IMR-90 (cell line): ENCODE data around the gene OSM. TPM values are rescaled to one million over a fixed set of nuclear protein-coding genes. Genes with fewer than 3 reads are reported as not detected.

ENCODE experiments used
- ATAC-seq: fragments of 200-7000 bp; cut with Tn5 transposase; 2 replicates; pipeline ENCODE4 v1.9.1; 2020; ENCODE audit warnings: low read depth, mild to moderate bottlenecking, moderate library complexity
- BruUV-seq: library from RNA; stranded (reverse); fragments of 400-500 nt; replicated peaks from 2 replicates; lab custom pipeline; 2021; lab: Mats Ljungman, UMichigan
- CTCF ChIA-PET: fragments of 300-600 bp; formaldehyde crosslinking; extraction: SDS; loops from one replicate; lab custom pipeline; 2021; ENCODE audit warnings: antibody characterized with exemption; lab: Yijun Ruan, JAX
- POLR2A ChIA-PET: fragments of 300-600 bp; sonication (Branson Sonifier 250); formaldehyde crosslinking; loops from one replicate; lab custom pipeline; 2022; ENCODE audit warnings: antibody characterized with exemption; ENCODE audit not compliant: unreplicated experiment; lab: Charles Lee
- DNase-seq: peaks from one replicate; pipeline ENCODE4 v3.0.0; 2013
- H2AFZ ChIP-seq: replicated peaks from 2 replicates; pipeline ENCODE3; 2013; ENCODE audit warnings: low read length, mild to moderate bottlenecking; ENCODE audit not compliant: poor library complexity
- H2AK5ac ChIP-seq: 2 replicates; pipeline ENCODE4 v1.6.1; 2013; ENCODE audit warnings: low read depth, low read length, inconsistent platforms
- H2AK9ac ChIP-seq: replicated peaks from 2 replicates; pipeline ENCODE3; 2013; ENCODE audit warnings: mild to moderate bottlenecking, low read depth, low read length, moderate library complexity; ENCODE audit not compliant: poor library complexity
- H2BK120ac ChIP-seq: 2 replicates; pipeline ENCODE4 v1.6.1; 2013; ENCODE audit warnings: low read depth, low read length, inconsistent platforms
- H2BK15ac ChIP-seq: 3 replicates; pipeline ENCODE4 v1.6.1; 2013; ENCODE audit warnings: low read depth, low read length, inconsistent platforms
- H2BK20ac ChIP-seq: 2 replicates; pipeline ENCODE4 v1.6.1; 2013; ENCODE audit warnings: low read depth, mild to moderate bottlenecking, inconsistent platforms, low read length, moderate library complexity
- H2BK5ac ChIP-seq: 2 replicates; pipeline ENCODE4 v1.6.1; 2013; ENCODE audit warnings: mild to moderate bottlenecking, low read depth, low read length, inconsistent platforms; ENCODE audit not compliant: poor library complexity, severe bottlenecking
- H3K14ac ChIP-seq: replicated peaks from 2 replicates; pipeline ENCODE4 v1.6.1; 2013; ENCODE audit warnings: low read depth, low read length, inconsistent platforms
- H3K18ac ChIP-seq: 2 replicates; pipeline ENCODE4 v1.6.1; 2013; ENCODE audit warnings: low read depth, low read length, control low read depth
- H3K23ac ChIP-seq: 2 replicates; pipeline ENCODE4 v1.6.1; 2013; ENCODE audit warnings: low read depth, low read length, inconsistent platforms
- H3K27ac ChIP-seq: 2 replicates; pipeline ENCODE4 v1.5.1; 2013; ENCODE audit warnings: mild to moderate bottlenecking, control low read depth, low read length; ENCODE audit not compliant: insufficient read depth
- H3K27me3 ChIP-seq: 2 replicates; pipeline ENCODE4 v1.6.1; 2013; ENCODE audit warnings: low read length; ENCODE audit not compliant: control insufficient read depth, insufficient read depth
- H3K36me3 ChIP-seq: 2 replicates; pipeline ENCODE4 v1.6.1; 2013; ENCODE audit warnings: low read length, mixed read lengths; ENCODE audit not compliant: control insufficient read depth, insufficient read depth
- H3K4ac ChIP-seq: 2 replicates; pipeline ENCODE4 v1.6.1; 2013; ENCODE audit warnings: low read depth, low read length, inconsistent platforms
- H3K4me1 ChIP-seq: 2 replicates; pipeline ENCODE4 v1.6.1; 2013; ENCODE audit warnings: low read length, mixed read lengths; ENCODE audit not compliant: control insufficient read depth, insufficient read depth
- H3K4me2 ChIP-seq: 2 replicates; pipeline ENCODE4 v1.6.1; 2013; ENCODE audit warnings: low read depth, mild to moderate bottlenecking, control low read depth, low read length, moderate library complexity
- H3K4me3 ChIP-seq: 2 replicates; pipeline ENCODE4 v1.5.1; 2013; ENCODE audit warnings: low read depth, mild to moderate bottlenecking, control low read depth, low read length, moderate library complexity; ENCODE audit not compliant: insufficient read depth
- H3K56ac ChIP-seq: 2 replicates; pipeline ENCODE4 v1.6.1; 2013; ENCODE audit warnings: low read length, inconsistent platforms; ENCODE audit not compliant: insufficient read depth; ENCODE audit errors: extremely low read depth
- H3K79me1 ChIP-seq, 2 experiments: 2 replicates each; pipeline ENCODE4 v1.6.1; 2013; ENCODE audit warnings: low read length in 2 of 2, inconsistent platforms in 1 of 2, low read depth in 1 of 2
- H3K9ac ChIP-seq: 2 replicates; pipeline ENCODE4 v1.6.1; 2013; ENCODE audit warnings: low read depth, low read length, control low read depth
- H3K9me1 ChIP-seq: 2 replicates; pipeline ENCODE4 v1.6.1; 2013; ENCODE audit warnings: low read length, inconsistent platforms; ENCODE audit not compliant: insufficient read depth
- H3K9me3 ChIP-seq: 2 replicates; pipeline ENCODE4 v1.6.1; 2013; ENCODE audit warnings: low read length; ENCODE audit not compliant: control insufficient read depth, insufficient read depth
- H4K20me1 ChIP-seq: 2 replicates; pipeline ENCODE4 v1.6.1; 2013; ENCODE audit warnings: low read length, inconsistent platforms; ENCODE audit not compliant: insufficient read depth
- H4K5ac ChIP-seq: 2 replicates; pipeline ENCODE4 v1.6.1; 2013; ENCODE audit warnings: mild to moderate bottlenecking, low read depth, low read length, control low read depth
- H4K8ac ChIP-seq, 2 experiments: 2 replicates each; pipeline ENCODE4 v1.6.1; 2013; ENCODE audit warnings: low read depth in 2 of 2, low read length in 2 of 2, control low read depth in 1 of 2, inconsistent platforms in 1 of 2
- H4K91ac ChIP-seq: 2 replicates; pipeline ENCODE4 v1.6.1; 2013; ENCODE audit warnings: low read depth, low read length, inconsistent platforms; ENCODE audit not compliant: insufficient read depth
- CEBPB ChIP-seq: IDR thresholded peaks from 2 replicates; pipeline ENCODE4 v1.6.1; 2012; ENCODE audit warnings: low read depth, low read length, improper control_type of control experiment
- CHD1 ChIP-seq: IDR thresholded peaks from 2 replicates; pipeline ENCODE4 v1.6.1; 2012; ENCODE audit warnings: low read depth, low read length, improper control_type of control experiment
- ELK1 ChIP-seq: fragments of 150-350 bp; IDR thresholded peaks from 2 replicates; pipeline ENCODE4 v1.6.1; 2016; ENCODE audit warnings: low read depth, mild to moderate bottlenecking, low read length, moderate library complexity, borderline replicate concordance
- MAZ ChIP-seq: IDR thresholded peaks from 2 replicates; pipeline ENCODE4 v1.6.1; 2012; ENCODE audit warnings: low read depth, mild to moderate bottlenecking, low read length, improper control_type of control experiment, moderate library complexity, borderline replicate concordance
- MXI1 ChIP-seq: IDR thresholded peaks from 2 replicates; pipeline ENCODE4 v1.6.1; 2012; ENCODE audit warnings: low read depth, mild to moderate bottlenecking, low read length, moderate library complexity, borderline replicate concordance
- NFE2L2 ChIP-seq: fragments of 150-350 bp; IDR thresholded peaks from 2 replicates; pipeline ENCODE4 v1.6.1; 2016; ENCODE audit warnings: low read depth, mild to moderate bottlenecking, low read length
- POLR2A ChIP-seq: IDR thresholded peaks from 2 replicates; pipeline ENCODE4 v1.6.1; 2012; ENCODE audit warnings: mild to moderate bottlenecking, low read depth, low read length
- RAD21 ChIP-seq: IDR thresholded peaks from 2 replicates; pipeline ENCODE4 v1.6.1; 2012; ENCODE audit warnings: low read length, improper control_type of control experiment
- WGBS, 2 experiments: methylation state at CpG; one replicate each; pipeline versions ENCODE4 v1.1.5 to v1.1.7; 2013; ENCODE audit warnings: missing lambda C conversion rate in 2 of 2; ENCODE audit not compliant: insufficient read length in 1 of 2; ENCODE audit errors: extremely low coverage in 2 of 2; 5-methylcytosine and 5-hydroxymethylcytosine counted together
- dilution Hi-C: fragments of 300-500 bp; cut with HindIII; formaldehyde crosslinking; loops from one replicate; pipeline ENCODE4 v1.14.3; 2018; ENCODE audit warnings: low sequenced_read_pairs; ENCODE audit not compliant: unreplicated experiment
- in situ Hi-C: fragments of 300-500 bp; cut with MboI; formaldehyde crosslinking; loops from 3 replicates; pipeline ENCODE4 v1.14.3; 2019; ENCODE audit warnings: low sequenced_read_pairs, inconsistent platforms, mixed read lengths
- intact Hi-C: fragments of 100-400 bp; cut with micrococcal nuclease; formaldehyde crosslinking; loops from 2 replicates; pipeline ENCODE4 v1.10.0; 2022
- polyA plus RNA-seq, 3 experiments: library from polyadenylated mRNA; depleted of rRNA; stranded (reverse); fragments of >200 nt; gene quantifications; 2 replicates each; pipeline ENCODE4 v1.2.3, GENCODE V29; 2012; ENCODE audit warnings: low replicate concordance in 1 of 3
- total RNA-seq: library from RNA; depleted of rRNA; stranded (reverse); fragments of >200 nt; gene quantifications from 2 replicates; pipeline ENCODE4 v1.2.3, GENCODE V29; 2012

Gene OSM
- total and polyA plus RNA-seq, 2 of the 4 experiments (the other 2 are of a cell fraction): not detected

GRCh38 chr22:30310881-30311771 is 44.5 kb upstream of the OSM start:
- Histone ChIP-seq H3K18ac (peak overlapping the region; percentile 16; the same call in 1 of the 2 replicates), H3K23ac (0 out of 2 replicates have a peak overlapping the region, but pooled peaks have one; percentile 27), H2BK120ac (no peak overlapping the region), H3K4me2 (peak overlapping the region; percentile 17), H3K9me3 (no peaks in the 10 kb centered on the region), H3K4me3 (no peak overlapping the region), H4K5ac (no peak overlapping the region), H2AFZ (no peak overlapping the region), H3K79me1 (peaks cover 38 to 92% of the 10 kb centered on the region in 2 experiments), H3K56ac (no peak overlapping the region), H4K91ac (peak overlapping the region; percentile 28; the same call in 1 of the 2 replicates), H2AK5ac (peak overlapping the region; percentile 29), H2AK9ac (peak overlapping the region; percentile 66), H3K9ac (0 out of 2 replicates have a peak overlapping the region, but pooled peaks have one; percentile 12), H3K27ac (peak overlapping the region; percentile 47; the same call in 1 of the 2 replicates), H3K9me1 (peaks cover 58% of the 10 kb centered on the region), H3K4ac (peak overlapping the region; percentile 25), H4K8ac (peak overlapping the region in 1 of 2 experiments; percentile 14; a peak in 1 of 4 replicates), H3K36me3 (no peaks in the 10 kb centered on the region), H3K4me1 (peaks cover 44% of the 10 kb centered on the region), H3K14ac (peak overlapping the region; percentile 40), H2BK20ac (no peak overlapping the region; the same call in 1 of the 2 replicates), H3K27me3 (no peaks in the 10 kb centered on the region), H2BK15ac (peak overlapping the region; percentile 23; the same call in 2 of the 3 replicates), H2BK5ac (peak overlapping the region; percentile 33), H4K20me1 (peaks cover 73% of the 10 kb centered on the region)
- DNase-seq (peak; percentile 61), ATAC-seq (peak; percentile 59)
- TF ChIP-seq CEBPB (no peak), RAD21 (no peak), MXI1 (no peak), NFE2L2 (no peak), CHD1 (no peak), MAZ (no peak), ELK1 (no peak), POLR2A (no peak)
- ChIA-PET CTCF (interaction anchor here (0.8 kb wide), 1 partner anchor 23 kb away, joined by 3 read pairs; no protein-coding TSS in a partner anchor), POLR2A (no interaction called here)
- dilution Hi-C loops (no loop called here), in situ Hi-C loops (no loop called here), intact Hi-C loops (no loop called here)
- no TSS peak for BruUV-seq
- no CpG with 5 or more reads among the region's 8 CpGs for WGBS, 2 experiments
